ENCODE results near the gene FCN3. TPM values are rescaled to one million over a fixed set of nuclear protein-coding genes. Genes with fewer than 3 reads are reported as not detected.

The FCN3 gene
- total and polyA plus RNA-seq, 9 of the 15 experiments (the other 6 are each of a cell fraction or from before 2014, with no cell fraction given), result 0.49 TPM; not detected in 8

DNA sequence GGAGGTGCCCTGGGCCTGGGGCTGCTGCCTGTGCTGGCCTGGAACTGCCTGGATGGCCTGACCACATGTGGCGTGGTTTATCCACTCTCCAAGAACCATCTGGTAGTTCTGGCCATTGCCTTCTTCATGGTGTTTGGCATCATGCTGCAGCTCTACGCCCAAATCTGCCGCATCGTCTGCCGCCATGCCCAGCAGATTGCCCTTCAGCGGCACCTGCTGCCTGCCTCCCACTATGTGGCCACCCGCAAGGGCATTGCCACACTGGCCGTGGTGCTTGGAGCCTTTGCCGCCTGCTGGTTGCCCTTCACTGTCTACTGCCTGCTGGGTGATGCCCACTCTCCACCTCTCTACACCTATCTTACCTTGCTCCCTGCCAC is 19.6 kb upstream of the FCN3 start:
- WGBS (ENCODE audit: insufficient coverage, low coverage, missing lambda C conversion rate), result 93% methylated on average over 9 of the region's 9 CpGs
- peaks cover 12% of the 10 kb centered on the region for H3K79me2 ChIP-seq (ENCODE audit: control insufficient read depth, insufficient read depth, low read length)
- no peak for TF ChIP-seq TFAM (CRISPR knock-in tag; conservative IDR thresholded peaks at IDR 0.05)
- no peak for TF ChIP-seq RNF2 (IDR thresholded peaks at IDR 0.05)
- 0 out of 2 replicates have a peak, but pooled peaks have one; percentile 21 for TF ChIP-seq ZC3H4 (CRISPR knock-in tag; IDR thresholded peaks at IDR 0.05; ENCODE audit: borderline replicate concordance)
- peak; percentile 46 for TF ChIP-seq POLR2G (IDR thresholded peaks at IDR 0.05; ENCODE audit: low read depth, low read length)
- TF ChIP-seq, protein P1, sequence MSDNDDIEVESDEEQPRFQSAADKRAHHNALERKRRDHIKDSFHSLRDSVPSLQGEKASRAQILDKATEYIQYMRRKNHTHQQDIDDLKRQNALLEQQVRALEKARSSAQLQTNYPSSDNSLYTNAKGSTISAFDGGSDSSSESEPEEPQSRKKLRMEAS (CRISPR knock-in tag; IDR thresholded peaks at IDR 0.05), result no peak
- TF ChIP-seq, protein P2, sequence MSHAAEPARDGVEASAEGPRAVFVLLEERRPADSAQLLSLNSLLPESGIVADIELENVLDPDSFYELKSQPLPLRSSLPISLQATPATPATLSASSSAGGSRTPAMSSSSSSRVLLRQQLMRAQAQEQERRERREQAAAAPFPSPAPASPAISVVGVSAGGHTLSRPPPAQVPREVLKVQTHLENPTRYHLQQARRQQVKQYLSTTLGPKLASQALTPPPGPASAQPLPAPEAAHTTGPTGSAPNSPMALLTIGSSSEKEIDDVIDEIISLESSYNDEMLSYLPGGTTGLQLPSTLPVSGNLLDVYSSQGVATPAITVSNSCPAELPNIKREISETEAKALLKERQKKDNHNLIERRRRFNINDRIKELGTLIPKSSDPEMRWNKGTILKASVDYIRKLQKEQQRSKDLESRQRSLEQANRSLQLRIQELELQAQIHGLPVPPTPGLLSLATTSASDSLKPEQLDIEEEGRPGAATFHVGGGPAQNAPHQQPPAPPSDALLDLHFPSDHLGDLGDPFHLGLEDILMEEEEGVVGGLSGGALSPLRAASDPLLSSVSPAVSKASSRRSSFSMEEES (CRISPR knock-in tag; IDR thresholded peaks at IDR 0.05), result no peak
- no peak for TF ChIP-seq PYGO2 (tag; IDR thresholded peaks at IDR 0.05)
- no peak for TF ChIP-seq LARP7 (IDR thresholded peaks at IDR 0.05)
- ChIA-PET POLR2A (interaction anchor here (0.6 to 1.1 kb wide), 4 partner anchors 29 to 243 kb away, joined by 3 to 5 read pairs (median 4); no protein-coding TSS in a partner anchor), CTCF (ENCODE audit: low intra/inter-chr PET ratio) (interaction anchor here (0.6 to 2.9 kb wide), 5 partner anchors 93 to 350 kb away, joined by 3 to 49 read pairs (median 16); no protein-coding TSS in a partner anchor)
- H3K4me3 ChIP-seq, result no peak overlapping the region
- no peak for ATAC-seq
- DNase-seq (ENCODE audit: extremely low read depth in 1 of 4, low spot score in 3 of 4), result no peak
- H3K27ac ChIP-seq (ENCODE audit: extremely low read depth, low read depth, low read length), result no peak overlapping the region
- FAIRE-seq, result no peak
- no peak overlapping the region for H3K4me2 ChIP-seq (ENCODE audit: insufficient read depth, low read length)
- H4K20me1 ChIP-seq (replicated peaks; ENCODE audit: control insufficient read depth, insufficient read depth, low read length), result no peaks in the 10 kb centered on the region
- intact Hi-C loops (cut with micrococcal nuclease), result loop anchor here (2.0 to 5.0 kb wide), 3 partner anchors 37 to 163 kb away; no protein-coding TSS in a partner anchor
- BruUV-seq (replicated peaks), result no TSS peak
- in situ Hi-C loops (cut with MboI), result loop anchor here (5.0 kb wide), 2 partner anchors 268 to 292 kb away; no protein-coding TSS in a partner anchor
- no peaks in the 10 kb centered on the region for H3K9me3 ChIP-seq (replicated peaks; ENCODE audit: control insufficient read depth, insufficient read depth, low read depth, low read length)
- peaks cover 8 to 51% of the 10 kb centered on the region in 2 experiments for H3K4me1 ChIP-seq (replicated peaks in 1 of 2; ENCODE audit: control insufficient read depth in 2 of 2, insufficient read depth in 2 of 2, low read length in 2 of 2)
- H2AFZ ChIP-seq (ENCODE audit: low read depth, low read length), result no peak overlapping the region
- H3K36me3 ChIP-seq (ENCODE audit: control insufficient read depth, insufficient read depth, low read length), result peaks cover 9% of the 10 kb centered on the region; the same call in 1 of the 3 replicates
- H3K27me3 ChIP-seq (ENCODE audit: control insufficient read depth in 2 of 2, insufficient read depth in 2 of 2, low read length in 2 of 2), result no peaks in the 10 kb centered on the region
- no peaks in the 10 kb centered on the region for H3K9me1 ChIP-seq (ENCODE audit: control insufficient read depth, insufficient read depth, low read length)
- H3K9ac ChIP-seq (ENCODE audit: insufficient read depth in 1 of 2, low read depth in 2 of 2, low read length in 2 of 2), result peak overlapping the region in 1 of 2 experiments; percentile 98; a peak in 2 of 4 replicates
